HG03025 (cell line): ENCODE data around the gene RNF5.
"Not testable (repeated sequence)": the region's sequence is repeated elsewhere in the genome, so short reads cannot be mapped to it uniquely, and the experiment has no call there.

Source experiments
- ATAC-seq: cut with Tn5 transposase; IDR thresholded peaks from one replicate; pipeline ENCODE4 v1.9.1; 2021; ENCODE audit warnings: mild to moderate bottlenecking, moderate library complexity; ENCODE audit not compliant: unreplicated experiment, low FRiP score

The RNF5 gene

GRCh38 chr6:32175322-32175710 lies 2.9 kb upstream of the RNF5 start:
- no peak for ATAC-seq

- peak; percentile 33 for ATAC-seq
These were observed 2.3 kb upstream of the RNF5 start, which contains the start of gene AGPAT1 for GRCh38 chr6:32175711-32176475. Gene AGPAT1 (minus strand): TSS chr6:32176084. CDS start chr6:32171496, 4,588 bp downstream.

- ATAC-seq, result no peak
These were observed 1.6 kb upstream of the RNF5 start for GRCh38 chr6:32176476-32177182.

- peak; percentile 0 for ATAC-seq
These were observed 920 bp upstream of the RNF5 start for GRCh38 chr6:32177183-32177787.

GRCh38 chr6:32178547-32179440 lies 589 bp downstream of the RNF5 start:
- ATAC-seq, result no peak

GRCh38 chr6:32179766-32180405 lies 1.7 kb downstream of the RNF5 start:
- no peak for ATAC-seq

- no peak for ATAC-seq
These were observed 3.0 kb downstream of the RNF5 start for GRCh38 chr6:32181148-32181702.

- no peak for ATAC-seq
These were observed 3.8 kb downstream of the RNF5 start for GRCh38 chr6:32181915-32182529.

GRCh38 chr6:32182555-32182981 lies 4.4 kb downstream of the RNF5 start:
- no peak for ATAC-seq

GRCh38 chr6:32183030-32183429 lies 4.8 kb downstream of the RNF5 start:
- no peak for ATAC-seq

- ATAC-seq, result no peak
These were observed 5.4 kb downstream of the RNF5 start for GRCh38 chr6:32183483-32184083.

GRCh38 chr6:32184084-32184640 lies 6.0 kb downstream of the RNF5 start, which contains the start of gene AGER:
Gene AGER (minus strand): TSS chr6:32184253. CDS start chr6:32184222, 31 bp downstream.
- ATAC-seq, result no peak

GRCh38 chr6:32185681-32186131 lies 7.5 kb downstream of the RNF5 start:
- not testable (repeated sequence) for ATAC-seq

- not testable (repeated sequence) for ATAC-seq
These were observed 8.1 kb downstream of the RNF5 start for GRCh38 chr6:32186151-32186840.

GRCh38 chr6:32187009-32187709 lies 9.0 kb downstream of the RNF5 start:
- ATAC-seq, result no peak

- not testable (repeated sequence) for ATAC-seq
These were observed 9.6 kb downstream of the RNF5 start for GRCh38 chr6:32187725-32188380.
